ENCODE results near the gene RNF220. TPM values are rescaled to one million over a fixed set of nuclear protein-coding genes. Genes with fewer than 3 reads are reported as not detected.

Gene RNF220
- total and polyA plus RNA-seq, 9 of the 15 experiments (the other 6 are each of a cell fraction or from before 2014, with no cell fraction given), result 5.1 to 117 (median 66.9) TPM

- TF ChIP-seq ZNF57 (CRISPR knock-in tag; IDR thresholded peaks at IDR 0.05), result no peak
- no peak for TF ChIP-seq PHB2 (IDR thresholded peaks at IDR 0.05; ENCODE audit: low read depth)
- TF ChIP-seq PRMT5 (CRISPR knock-in tag; IDR thresholded peaks at IDR 0.05), result no peak
- TF ChIP-seq RB1 (IDR thresholded peaks at IDR 0.05; ENCODE audit: low read depth), result no peak
- no peak for TF ChIP-seq NR1H2 (CRISPR knock-in tag; IDR thresholded peaks at IDR 0.05)
- TF ChIP-seq ZNF695 (CRISPR knock-in tag; IDR thresholded peaks at IDR 0.05), result no peak
- TF ChIP-seq ZNF75A (CRISPR knock-in tag; IDR thresholded peaks at IDR 0.05), result no peak
- no peak for TF ChIP-seq THRB (CRISPR knock-in tag; conservative IDR thresholded peaks at IDR 0.05)
- TF ChIP-seq, protein P1, sequence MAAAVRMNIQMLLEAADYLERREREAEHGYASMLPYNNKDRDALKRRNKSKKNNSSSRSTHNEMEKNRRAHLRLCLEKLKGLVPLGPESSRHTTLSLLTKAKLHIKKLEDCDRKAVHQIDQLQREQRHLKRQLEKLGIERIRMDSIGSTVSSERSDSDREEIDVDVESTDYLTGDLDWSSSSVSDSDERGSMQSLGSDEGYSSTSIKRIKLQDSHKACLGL (CRISPR knock-in tag; IDR thresholded peaks at IDR 0.05; ENCODE audit: borderline replicate concordance, poor library complexity, severe bottlenecking), result no peak
- no peak for TF ChIP-seq FOXA3 (CRISPR knock-in tag; conservative IDR thresholded peaks at IDR 0.05 in 1 of 2, IDR thresholded peaks at IDR 0.05 in 1 of 2)
- TF ChIP-seq SMARCC2 (IDR thresholded peaks at IDR 0.05; ENCODE audit: low read depth), result peak; percentile 99
- TF ChIP-seq IRF2 (CRISPR knock-in tag; IDR thresholded peaks at IDR 0.05), result no peak
- TF ChIP-seq ETV1 (tag; conservative IDR thresholded peaks at IDR 0.05; ENCODE audit: low read depth), result peak; percentile 81
- TF ChIP-seq ZNF347 (CRISPR knock-in tag; IDR thresholded peaks at IDR 0.05; ENCODE audit: low read depth), result no peak
- TF ChIP-seq BACH1 (tag; IDR thresholded peaks at IDR 0.05), result peak; percentile 100
- TF ChIP-seq, protein P2, sequence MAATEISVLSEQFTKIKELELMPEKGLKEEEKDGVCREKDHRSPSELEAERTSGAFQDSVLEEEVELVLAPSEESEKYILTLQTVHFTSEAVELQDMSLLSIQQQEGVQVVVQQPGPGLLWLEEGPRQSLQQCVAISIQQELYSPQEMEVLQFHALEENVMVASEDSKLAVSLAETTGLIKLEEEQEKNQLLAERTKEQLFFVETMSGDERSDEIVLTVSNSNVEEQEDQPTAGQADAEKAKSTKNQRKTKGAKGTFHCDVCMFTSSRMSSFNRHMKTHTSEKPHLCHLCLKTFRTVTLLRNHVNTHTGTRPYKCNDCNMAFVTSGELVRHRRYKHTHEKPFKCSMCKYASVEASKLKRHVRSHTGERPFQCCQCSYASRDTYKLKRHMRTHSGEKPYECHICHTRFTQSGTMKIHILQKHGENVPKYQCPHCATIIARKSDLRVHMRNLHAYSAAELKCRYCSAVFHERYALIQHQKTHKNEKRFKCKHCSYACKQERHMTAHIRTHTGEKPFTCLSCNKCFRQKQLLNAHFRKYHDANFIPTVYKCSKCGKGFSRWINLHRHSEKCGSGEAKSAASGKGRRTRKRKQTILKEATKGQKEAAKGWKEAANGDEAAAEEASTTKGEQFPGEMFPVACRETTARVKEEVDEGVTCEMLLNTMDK (IDR thresholded peaks at IDR 0.05; ENCODE audit: borderline replicate concordance, insufficient read depth, low read depth, low read length, poor library complexity, severe bottlenecking), result no peak
- peak; percentile 7 for TF ChIP-seq ASH1L (IDR thresholded peaks at IDR 0.05; ENCODE audit: borderline replicate concordance, low read depth, partially characterized antibody)
- TF ChIP-seq ZNF311 (CRISPR knock-in tag; IDR thresholded peaks at IDR 0.05), result no peak
- 0 out of 2 replicates have a peak, but pooled peaks have one; percentile 15 for TF ChIP-seq SMAD3 (CRISPR knock-in tag; conservative IDR thresholded peaks at IDR 0.05)
- TF ChIP-seq PML (IDR thresholded peaks at IDR 0.05; ENCODE audit: low read length), result 0 out of 2 replicates have a peak, but pooled peaks have one; percentile 38
- no peak for TF ChIP-seq NFRKB (IDR thresholded peaks at IDR 0.05; ENCODE audit: low read depth)
- no peak for TF ChIP-seq GTF2F1 (IDR thresholded peaks at IDR 0.05; ENCODE audit: low read depth, low read length)
- no peak for TF ChIP-seq ZNF699 (CRISPR knock-in tag; IDR thresholded peaks at IDR 0.05; ENCODE audit: insufficient replicate concordance)
- no peak for TF ChIP-seq ZNF584 (CRISPR knock-in tag; IDR thresholded peaks at IDR 0.05; ENCODE audit: low read depth)
- peak; percentile 75 for TF ChIP-seq JUNB (CRISPR knock-in tag; conservative IDR thresholded peaks at IDR 0.05)
- TF ChIP-seq SRSF7 (optimal IDR thresholded peaks at IDR 0.05; ENCODE audit: low read depth, low read length), result no peak
Measured at GRCh38 chr1:44531785-44532566, 126.9 kb downstream of the RNF220 start (continued).

All from K562 (cell line).